Activated T-helper 1 cell treated with anti-CD3 and anti-CD28 coated beads, Interleukin-12 subunit alpha, Interleukin-12 subunit beta, Interleukin-2, Interleukin-4 antibody, amounts not matched to agents 30 ng/mL and 10 ng/mL and 1 ng/mL, durations not matched to agents 14 hours and 24 hours and 36 hours (primary cell): ENCODE measurements around the gene MDP1. TPM values are rescaled to one million over a fixed set of nuclear protein-coding genes. Genes with fewer than 3 reads are reported as not detected.
"Not testable (repeated sequence)": the region's sequence is repeated elsewhere in the genome, so short reads cannot be mapped to it uniquely, and the experiment has no call there.

Experiments used
- DNase-seq: peaks from one replicate; pipeline ENCODE4 v3.0.0; 2021; ENCODE audit warnings: low spot score
- H3K27ac Mint-ChIP-seq: one replicate; pipeline ENCODE4 v1.8.0; 2021; ENCODE audit warnings: mild to moderate bottlenecking, mixed read lengths
- H3K27me3 Mint-ChIP-seq: one replicate; pipeline ENCODE4 v1.8.0; 2022; ENCODE audit warnings: mild to moderate bottlenecking, moderate library complexity, mixed read lengths; ENCODE audit not compliant: insufficient read depth
- H3K36me3 Mint-ChIP-seq: one replicate; pipeline ENCODE4 v1.8.0; 2021; ENCODE audit warnings: low read depth, mixed read lengths
- H3K4me1 Mint-ChIP-seq: one replicate; pipeline ENCODE4 v1.8.0; 2021; ENCODE audit warnings: low read depth, mixed read lengths
- H3K4me3 Mint-ChIP-seq: one replicate; pipeline ENCODE4 v1.8.0; 2021; ENCODE audit warnings: mild to moderate bottlenecking, moderate library complexity, mixed read lengths
- H3K9me3 Mint-ChIP-seq: one replicate; pipeline ENCODE4 v1.8.0; 2021; ENCODE audit warnings: mixed read lengths
- intact Hi-C: fragments of 100-400 bp; cut with micrococcal nuclease; formaldehyde crosslinking; loops from one replicate; pipeline ENCODE4 v1.15.1; 2024
- total RNA-seq: library from RNA; stranded (reverse); gene quantifications from 2 replicates; pipeline ENCODE4 v1.2.3, GENCODE V29; 2022

MDP1 gene
- total RNA-seq, 1 donor from 2014 or later, result 12.9 TPM

DNA sequence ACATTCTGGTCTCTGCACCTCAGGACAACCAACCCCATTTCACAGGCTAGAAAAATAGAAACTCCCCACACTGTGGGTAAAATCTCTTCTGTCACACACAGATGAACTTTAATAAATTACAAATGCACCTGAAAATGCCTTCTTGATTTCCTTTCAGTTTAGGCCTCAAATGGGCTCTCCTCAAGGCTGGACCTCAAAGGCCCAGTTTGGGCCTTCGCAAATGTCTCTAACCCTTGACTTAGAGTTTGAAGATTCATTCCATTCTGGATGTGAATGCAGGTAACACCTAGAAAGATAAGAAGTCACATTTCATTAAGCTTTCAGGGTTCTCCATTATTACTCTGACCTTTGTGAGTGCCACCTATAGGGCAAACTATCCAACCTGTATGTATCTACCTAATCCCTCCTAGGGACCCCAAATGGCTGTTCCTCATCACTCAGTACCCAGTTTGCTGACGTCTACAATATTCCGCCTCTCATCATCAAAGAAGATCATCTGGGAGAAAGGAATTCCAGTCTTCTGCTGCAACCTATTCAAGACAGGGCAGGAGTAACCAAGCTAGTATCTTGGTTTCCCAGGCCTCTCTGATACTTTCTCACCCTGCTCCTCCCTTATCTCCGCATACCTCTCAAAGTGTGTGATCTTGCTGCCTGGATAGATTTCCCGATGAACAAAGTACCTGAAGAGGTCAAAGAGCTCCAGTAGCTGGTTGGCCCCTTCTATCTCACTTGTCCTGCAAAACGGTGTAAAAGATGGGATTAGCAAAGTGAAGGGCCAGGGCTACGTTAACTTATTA, 1.8 kb downstream of the MDP1 start:
- DNase-seq, result no peak
- H3K27ac Mint-ChIP-seq, result peak overlapping the region; percentile 97
- H3K27me3 Mint-ChIP-seq, result no peaks in the 10 kb centered on the region
- intact Hi-C loops, result loop anchor here (1.0 kb wide), 8 partner anchors 19 to 228 kb away; partner anchors contain the start of genes DCAF11, EMC9, IPO4 and IRF9
- no peaks in the 10 kb centered on the region for H3K9me3 Mint-ChIP-seq
- H3K4me1 Mint-ChIP-seq, result peaks cover 50% of the 10 kb centered on the region
- H3K4me3 Mint-ChIP-seq, result peak overlapping the region; percentile 90
- peaks cover 43% of the 10 kb centered on the region for H3K36me3 Mint-ChIP-seq

DNA sequence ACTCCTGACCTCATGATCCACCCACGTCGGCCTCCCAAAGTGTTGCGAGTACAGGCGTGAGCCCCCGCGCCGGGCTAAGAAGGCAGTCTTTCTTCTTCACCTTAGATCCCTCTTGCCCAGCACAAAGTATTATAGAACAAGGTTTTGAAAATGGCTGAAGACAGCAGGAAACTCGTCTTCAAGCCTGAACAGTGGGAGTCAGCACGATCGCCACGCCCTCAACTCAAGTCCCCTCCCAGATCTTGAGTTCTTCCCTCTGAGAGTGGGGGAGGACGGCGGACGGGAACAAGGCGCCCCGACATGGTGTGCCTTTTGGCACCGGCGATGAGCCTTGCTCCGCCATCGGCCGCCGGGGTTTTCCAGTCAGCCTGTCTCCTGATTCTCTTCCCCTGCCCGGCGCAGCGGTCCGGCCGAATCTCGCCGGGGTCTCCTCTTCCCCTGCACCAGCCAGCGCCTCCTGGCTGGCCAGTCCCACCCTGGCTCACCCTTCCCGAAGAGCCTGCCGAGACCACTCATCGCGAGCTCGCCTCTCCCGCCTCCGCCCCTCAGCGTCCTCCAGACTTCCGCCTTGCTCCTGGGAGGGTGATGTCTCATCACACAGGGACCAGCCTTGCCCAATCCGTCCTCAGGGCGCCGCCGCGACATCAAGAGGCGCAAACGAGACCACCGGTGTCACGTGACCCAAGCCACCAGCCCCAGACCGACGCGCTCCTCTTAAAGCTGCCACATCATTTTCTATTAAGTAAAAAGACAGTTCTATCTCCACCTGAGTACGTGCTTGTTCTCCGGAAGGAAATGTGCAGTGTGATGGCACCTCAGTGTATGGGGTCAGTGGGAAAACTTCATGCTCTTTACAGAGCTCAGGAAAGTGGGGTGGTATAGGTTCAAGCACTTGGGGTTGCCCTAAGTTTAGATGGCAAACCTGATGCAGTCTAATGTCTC, 2.7 kb downstream of the MDP1 start, which contains the start of gene CHMP4A:
Gene CHMP4A (minus strand): TSS at position 565 of the 942 bp plus-strand sequence. CDS start 49 bp downstream, at position 516.
- intact Hi-C loops, result loop anchor here (1.0 kb wide), 8 partner anchors 18 to 229 kb away; partner anchors contain the start of genes DCAF11, EMC9, IPO4 and IRF9
- H3K27ac Mint-ChIP-seq, result peak within 1 kb of the TSS; percentile 97
- H3K9me3 Mint-ChIP-seq, result no peaks in the 10 kb centered on the region
- H3K27me3 Mint-ChIP-seq, result no peaks in the 10 kb centered on the region
- peak; percentile 95 for DNase-seq
- peaks cover 50% of the 10 kb centered on the region for H3K4me1 Mint-ChIP-seq
- peaks cover 46% of the 10 kb centered on the region for H3K36me3 Mint-ChIP-seq
- H3K4me3 Mint-ChIP-seq, result peak within 1 kb of the TSS; percentile 90

DNA sequence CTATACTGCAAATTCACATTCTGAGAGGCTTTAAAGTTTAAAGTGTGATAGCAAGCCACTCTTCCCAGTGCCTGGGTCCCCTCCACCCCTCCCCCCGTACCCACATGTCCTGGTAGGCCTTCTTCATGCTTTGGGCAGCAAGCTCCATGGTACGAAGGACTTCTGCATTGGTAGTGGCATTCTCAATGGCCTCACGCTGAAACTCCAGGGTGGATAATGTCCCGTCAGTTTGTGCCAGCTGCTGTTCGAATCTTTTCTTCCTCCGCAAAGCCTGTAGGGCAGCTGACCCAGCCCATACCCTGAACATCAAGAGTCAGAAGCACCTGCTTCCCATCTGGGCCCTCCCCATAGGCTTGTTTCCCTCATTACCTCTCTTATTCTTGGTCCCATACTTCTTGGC, 4.6 kb downstream of the MDP1 start:
- peak overlapping the region; percentile 26 for H3K27ac Mint-ChIP-seq
- no peaks in the 10 kb centered on the region for H3K27me3 Mint-ChIP-seq
- peak overlapping the region; percentile 90 for H3K4me3 Mint-ChIP-seq
- H3K9me3 Mint-ChIP-seq, result no peaks in the 10 kb centered on the region
- peaks cover 52% of the 10 kb centered on the region for H3K36me3 Mint-ChIP-seq
- DNase-seq, result no peak
- intact Hi-C loops, result no loop called here
- peaks cover 61% of the 10 kb centered on the region for H3K4me1 Mint-ChIP-seq

DNA sequence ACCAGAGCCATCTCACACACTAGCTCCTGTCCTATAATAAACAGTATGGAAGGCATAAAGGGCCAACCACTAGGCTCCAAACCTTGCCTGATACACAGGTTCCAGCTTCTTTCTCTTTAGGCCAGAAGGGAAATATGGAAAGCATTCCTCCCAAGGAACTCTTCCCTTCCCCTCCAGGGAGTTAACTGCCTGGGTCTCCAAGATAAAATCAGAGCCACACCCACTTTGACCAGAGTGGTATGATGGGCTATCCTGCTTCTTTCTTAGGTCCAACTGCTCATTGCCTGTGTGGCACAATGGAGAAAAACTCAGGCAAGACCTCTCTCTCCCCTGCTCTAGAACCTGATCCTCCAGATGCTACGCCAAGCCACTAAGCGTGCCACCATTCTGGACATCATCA, 8.2 kb downstream of the MDP1 start:
- intact Hi-C loops, result no loop called here
- Mint-ChIP-seq H3K4me1 (peaks cover 41% of the 10 kb centered on the region), H3K27ac (no peak overlapping the region), H3K4me3 (no peak overlapping the region), H3K9me3 (peaks cover 6% of the 10 kb centered on the region), H3K27me3 (no peaks in the 10 kb centered on the region), H3K36me3 (peaks cover 64% of the 10 kb centered on the region)
- no peak for DNase-seq

DNA sequence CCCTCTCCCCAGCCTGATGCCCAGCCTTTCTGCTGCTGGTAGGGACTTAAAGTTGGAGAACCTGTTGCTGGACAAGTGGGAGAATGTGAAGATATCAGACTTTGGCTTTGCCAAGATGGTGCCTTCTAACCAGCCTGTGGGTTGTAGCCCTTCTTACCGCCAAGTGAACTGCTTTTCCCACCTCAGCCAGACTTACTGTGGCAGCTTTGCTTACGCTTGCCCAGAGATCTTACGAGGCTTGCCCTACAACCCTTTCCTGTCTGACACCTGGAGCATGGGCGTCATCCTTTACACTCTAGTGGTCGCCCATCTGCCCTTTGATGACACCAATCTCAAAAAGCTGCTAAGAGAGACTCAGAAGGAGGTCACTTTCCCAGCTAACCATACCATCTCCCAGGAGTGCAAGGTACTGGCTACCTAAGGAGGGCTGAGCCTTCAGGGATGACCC, 8.7 kb downstream of the MDP1 start:
- no peak for DNase-seq
- Mint-ChIP-seq H3K4me1 (peaks cover 41% of the 10 kb centered on the region), H3K9me3 (peaks cover 6% of the 10 kb centered on the region), H3K27ac (peak overlapping the region; percentile 66), H3K4me3 (no peak overlapping the region), H3K36me3 (peaks cover 69% of the 10 kb centered on the region), H3K27me3 (no peaks in the 10 kb centered on the region)
- intact Hi-C loops, result no loop called here

DNA sequence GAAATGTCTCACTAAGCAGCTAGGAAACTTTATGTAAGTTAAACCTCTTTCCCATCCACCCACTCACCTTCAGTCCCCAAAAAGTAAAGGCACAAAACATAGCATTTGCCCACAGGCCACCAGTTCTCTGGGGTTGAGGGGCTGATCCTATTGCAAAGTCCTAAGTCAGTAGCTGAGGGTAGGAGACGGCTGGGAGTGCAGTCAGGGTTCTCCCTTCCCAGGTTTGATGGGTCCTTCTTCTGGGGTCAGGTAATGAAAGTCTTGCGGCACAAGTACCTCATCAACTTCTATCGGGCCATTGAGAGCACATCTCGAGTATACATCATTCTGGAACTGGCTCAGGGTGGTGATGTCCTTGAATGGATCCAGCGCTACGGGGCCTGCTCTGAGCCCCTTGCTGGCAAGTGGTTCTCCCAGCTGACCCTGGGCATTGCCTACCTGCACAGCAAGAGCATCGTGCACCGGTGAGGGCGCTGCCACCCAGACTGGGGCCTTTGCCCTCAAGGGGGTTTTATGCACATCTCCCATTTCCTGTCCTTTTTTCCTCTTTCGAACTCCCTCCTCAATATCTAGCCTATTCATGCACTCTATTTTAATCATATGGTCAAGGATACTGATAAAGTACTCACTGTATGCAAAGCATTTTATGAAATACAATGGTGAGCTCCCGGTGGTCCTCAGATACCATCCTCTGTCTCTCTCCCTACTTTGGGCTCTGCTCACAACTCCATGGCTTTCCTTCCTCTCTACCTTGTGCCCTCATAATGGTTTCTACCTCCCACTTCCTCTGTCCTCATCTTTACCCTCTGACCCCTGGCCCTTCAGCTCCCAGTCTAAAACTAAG, 9.4 kb downstream of the MDP1 start:
- H3K4me1 Mint-ChIP-seq, result peaks cover 37% of the 10 kb centered on the region
- H3K27ac Mint-ChIP-seq, result peak overlapping the region; percentile 66
- intact Hi-C loops, result no loop called here
- DNase-seq, result no peak
- H3K27me3 Mint-ChIP-seq, result no peaks in the 10 kb centered on the region
- H3K4me3 Mint-ChIP-seq, result no peak overlapping the region
- peaks cover 6% of the 10 kb centered on the region for H3K9me3 Mint-ChIP-seq
- peaks cover 71% of the 10 kb centered on the region for H3K36me3 Mint-ChIP-seq

DNA sequence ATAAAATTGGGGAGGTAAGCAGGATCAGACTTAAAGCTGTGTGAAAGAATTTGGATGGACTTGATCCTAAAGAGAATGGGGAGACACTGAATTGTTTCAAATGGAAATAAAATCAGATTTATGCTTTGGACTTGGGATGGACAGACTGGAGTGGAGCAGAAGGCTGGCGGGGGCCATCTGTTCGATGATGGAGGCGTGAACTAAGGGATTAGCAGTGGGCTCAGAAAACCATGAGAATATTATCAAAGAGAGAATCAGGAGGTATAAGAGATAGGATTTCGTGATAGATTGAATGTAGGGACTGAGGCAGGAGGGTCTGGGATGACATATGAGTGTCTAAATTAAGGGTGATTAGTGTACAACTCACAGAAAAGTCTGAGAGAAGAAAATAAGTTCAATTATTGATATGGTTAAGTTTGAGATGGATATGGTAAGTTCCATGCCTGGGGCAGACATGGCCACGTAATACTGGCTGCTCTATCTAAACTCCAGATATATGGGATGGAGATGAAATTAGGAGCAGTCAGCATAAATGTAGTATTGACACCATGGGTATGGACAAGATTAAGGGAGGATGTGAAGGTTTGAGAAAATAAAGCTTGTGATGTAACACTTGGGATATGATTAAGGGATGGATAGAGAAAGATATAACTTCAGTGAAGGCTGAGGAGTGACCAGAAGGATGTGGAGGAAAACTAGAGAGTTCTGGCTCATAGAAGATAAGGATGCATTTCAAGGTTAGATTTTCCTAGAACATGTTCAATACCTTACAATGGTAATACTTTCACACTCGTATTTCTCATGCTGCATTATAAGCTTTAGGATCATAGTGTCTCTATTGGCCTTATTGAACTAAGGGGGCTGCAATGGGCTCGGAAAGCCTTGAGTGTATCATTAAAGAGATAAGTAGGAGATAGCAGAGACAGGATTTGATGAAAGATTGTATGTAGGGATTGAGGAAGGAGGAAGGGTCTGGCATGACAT, 11.4 kb downstream of the MDP1 start:
- DNase-seq, result no peak
- intact Hi-C loops, result no loop called here
- no peak overlapping the region for H3K4me3 Mint-ChIP-seq
- peaks cover 57% of the 10 kb centered on the region for H3K36me3 Mint-ChIP-seq
- peaks cover 6% of the 10 kb centered on the region for H3K9me3 Mint-ChIP-seq
- H3K27me3 Mint-ChIP-seq, result no peaks in the 10 kb centered on the region
- H3K27ac Mint-ChIP-seq, result no peak overlapping the region
- H3K4me1 Mint-ChIP-seq, result peaks cover 27% of the 10 kb centered on the region

DNA sequence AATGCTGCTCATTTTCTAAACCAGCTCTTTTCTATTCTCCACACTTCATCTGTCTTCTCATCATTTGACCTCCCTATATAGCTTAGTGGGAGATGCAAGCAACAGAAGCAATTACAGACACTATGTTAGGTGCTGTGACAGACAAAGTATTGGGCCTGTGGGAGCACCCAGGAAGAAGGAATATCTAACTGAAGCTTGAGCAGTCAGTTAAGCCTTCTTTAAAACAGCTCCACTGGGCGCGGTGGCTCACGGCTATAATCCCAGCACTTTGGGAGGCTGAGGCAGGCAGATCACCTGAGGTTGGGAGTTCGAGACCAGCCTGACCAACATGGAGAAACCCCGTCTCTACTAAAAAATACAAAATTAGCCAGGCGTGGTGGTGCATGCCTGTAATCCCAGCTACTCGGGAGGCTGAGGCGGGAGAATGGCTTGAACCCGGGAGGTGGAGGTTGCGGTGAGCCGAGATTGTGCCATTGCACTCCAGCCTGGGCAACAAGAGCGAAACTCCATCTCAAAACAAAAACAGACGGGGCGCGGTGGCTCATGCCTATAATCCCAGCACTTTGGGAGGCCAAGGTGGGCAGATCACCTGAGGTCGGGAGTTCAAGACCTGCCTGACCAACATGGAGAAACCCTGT, 12.5 kb downstream of the MDP1 start:
- DNase-seq, H3K27me3 Mint-ChIP-seq, intact Hi-C loops, H3K9me3 Mint-ChIP-seq, H3K4me3 Mint-ChIP-seq: not testable (repeated sequence)
- H3K36me3 Mint-ChIP-seq, result peaks cover 63% of the 10 kb centered on the region
- H3K27ac Mint-ChIP-seq, result peak overlapping the region; percentile 7
- peaks cover 38% of the 10 kb centered on the region for H3K4me1 Mint-ChIP-seq

DNA sequence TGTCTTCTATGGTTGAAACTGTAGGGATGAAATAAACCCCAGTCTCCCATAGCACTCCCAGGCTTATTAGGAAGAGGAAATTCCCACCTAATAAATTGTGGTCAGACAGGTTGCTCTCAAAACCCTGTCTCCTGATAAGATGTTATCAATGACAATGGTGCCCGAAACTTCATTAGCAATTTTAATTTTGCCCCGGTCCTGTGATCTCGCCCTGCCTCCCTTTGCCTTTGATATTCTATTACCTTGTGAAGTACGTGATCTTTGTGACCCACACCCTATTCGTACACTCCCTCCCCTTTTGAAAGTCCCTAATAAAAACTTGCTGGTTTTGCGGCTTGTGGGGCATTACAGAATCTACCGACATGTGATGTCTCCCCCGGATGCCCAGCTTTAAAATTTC, 13.3 kb downstream of the MDP1 start:
- H3K4me3 Mint-ChIP-seq, DNase-seq, H3K9me3 Mint-ChIP-seq, H3K27ac Mint-ChIP-seq, intact Hi-C loops, H3K27me3 Mint-ChIP-seq: not testable (repeated sequence)
- peaks cover 58% of the 10 kb centered on the region for H3K36me3 Mint-ChIP-seq
- H3K4me1 Mint-ChIP-seq, result peaks cover 38% of the 10 kb centered on the region

DNA sequence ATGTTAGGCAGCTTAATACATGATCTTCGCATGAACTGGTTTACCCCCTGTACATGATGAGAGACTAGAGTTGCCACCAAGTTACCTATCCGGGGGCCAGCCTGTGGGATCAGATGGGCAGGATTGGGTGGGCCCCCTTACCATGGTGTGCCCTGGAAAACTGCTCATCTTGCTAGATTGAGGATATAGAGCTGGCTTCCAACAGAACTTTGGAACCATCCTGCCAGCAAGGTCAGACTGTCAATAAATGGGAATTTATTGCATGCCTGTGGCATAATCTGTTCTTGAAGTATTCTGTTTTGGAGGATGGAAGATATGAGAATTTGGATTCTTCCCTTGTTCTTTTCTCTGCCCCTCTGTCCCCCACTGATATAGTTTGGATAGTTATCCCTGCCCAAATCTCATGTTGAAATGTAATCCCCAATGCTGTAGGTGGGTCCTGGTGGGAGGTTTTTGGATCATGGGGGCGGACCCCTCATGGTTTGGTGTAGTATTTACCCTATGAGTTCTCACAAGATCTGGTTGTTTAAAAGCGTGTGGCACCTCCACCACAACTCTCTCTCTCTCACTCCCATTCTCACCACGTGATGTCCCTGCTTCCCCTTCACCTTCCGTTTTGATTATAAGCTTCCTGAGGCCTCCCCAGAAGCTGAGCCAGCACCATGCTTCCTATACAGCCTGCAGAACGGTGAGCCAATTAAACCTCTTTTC, 16.9 kb downstream of the MDP1 start:
- intact Hi-C loops, result no loop called here
- H3K4me1 Mint-ChIP-seq, result peaks cover 41% of the 10 kb centered on the region
- H3K27ac Mint-ChIP-seq, result peak overlapping the region; percentile 27
- peak overlapping the region; percentile 51 for H3K4me3 Mint-ChIP-seq
- H3K36me3 Mint-ChIP-seq, result peaks cover 35% of the 10 kb centered on the region
- H3K9me3 Mint-ChIP-seq, result peaks cover 6% of the 10 kb centered on the region
- no peak for DNase-seq
- no peaks in the 10 kb centered on the region for H3K27me3 Mint-ChIP-seq
